Measurements from ENCODE around the gene TLL1. TPM values are rescaled to one million over a fixed set of nuclear protein-coding genes. Genes with fewer than 3 reads are reported as not detected.

Gene TLL1
- total and polyA plus RNA-seq, 2 of the 13 experiments (the other 11 are each of a cell fraction or from before 2014, with no cell fraction given) = not detected

DNA sequence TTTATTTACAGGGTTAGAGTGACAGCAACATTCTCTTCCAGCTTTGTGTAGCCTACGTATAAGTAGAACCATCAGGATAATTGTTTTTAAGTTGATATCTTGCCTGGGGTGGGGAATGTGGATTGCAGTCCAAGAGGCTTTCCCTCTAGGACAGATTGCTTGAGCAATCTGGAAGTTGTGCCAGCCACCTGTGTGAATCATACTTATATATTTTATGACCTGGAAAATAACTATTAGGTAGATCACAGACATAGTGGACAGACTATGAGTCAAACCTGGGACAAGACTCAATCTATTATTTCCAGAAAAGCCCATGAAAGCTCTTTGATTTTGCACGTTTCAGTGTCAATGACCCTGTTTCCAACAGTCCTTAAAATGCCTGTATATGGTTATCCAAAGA is 98.9 kb downstream of the TLL1 start:
- no TSS peak for BruUV-seq (replicated peaks)
- in situ Hi-C loops (cut with HindIII; ENCODE audit: extremely low pct_ligation_motif_present, low pct_unique_long_range_greater_than_20kb) = no loop called here
- intact Hi-C loops (cut with micrococcal nuclease; ENCODE audit: unreplicated experiment) = no loop called here
- Histone ChIP-seq H3K4me2 (ENCODE audit: low read depth, low read length) (no peak overlapping the region), H3K27me3 (ENCODE audit: control insufficient read depth in 1 of 2, insufficient read depth in 2 of 2, low read length in 2 of 2) (no peaks in the 10 kb centered on the region; a peak in 1 of 5 replicates), H3K27ac (ENCODE audit: extremely low read length, insufficient read depth, low read length) (no peak overlapping the region), H3K4me3 (replicated peaks in 1 of 3; ENCODE audit: insufficient read depth in 1 of 3, low read depth in 2 of 3, low read length in 3 of 3) (no peak overlapping the region), H3K36me3 (replicated peaks in 1 of 2; ENCODE audit: control insufficient read depth in 1 of 2, insufficient read depth in 2 of 2, low read length in 2 of 2) (no peaks in the 10 kb centered on the region), H3K9ac (ENCODE audit: insufficient read depth, low read depth, low read length) (no peak overlapping the region), H2AFZ (ENCODE audit: low read length) (no peak overlapping the region), H4K20me1 (ENCODE audit: insufficient read depth, low read length) (no peaks in the 10 kb centered on the region), H3K9me3 (ENCODE audit: low read length) (no peaks in the 10 kb centered on the region), H3K4me1 (ENCODE audit: insufficient read depth, low read length) (no peaks in the 10 kb centered on the region), H3K79me2 (ENCODE audit: insufficient read depth, low read length) (no peaks in the 10 kb centered on the region)
- no peak for TF ChIP-seq ZBTB33 (CRISPR knock-in tag; IDR thresholded peaks at IDR 0.05)
- no peak for TF ChIP-seq MAX (IDR thresholded peaks at IDR 0.05)
- TF ChIP-seq CBX1 (IDR thresholded peaks at IDR 0.05; ENCODE audit: low read depth) = no peak
- no peak for TF ChIP-seq ZNF710 (CRISPR knock-in tag; IDR thresholded peaks at IDR 0.05; ENCODE audit: borderline replicate concordance)
- TF ChIP-seq RAD51 (IDR thresholded peaks at IDR 0.05; ENCODE audit: borderline replicate concordance) = no peak
- no peak for TF ChIP-seq CBX2 (IDR thresholded peaks at IDR 0.05; ENCODE audit: low read depth, low read length)
- TF ChIP-seq CBX2 (CRISPR knock-in tag; IDR thresholded peaks at IDR 0.05; ENCODE audit: low read depth) = no peak
- TF ChIP-seq, protein P1, sequence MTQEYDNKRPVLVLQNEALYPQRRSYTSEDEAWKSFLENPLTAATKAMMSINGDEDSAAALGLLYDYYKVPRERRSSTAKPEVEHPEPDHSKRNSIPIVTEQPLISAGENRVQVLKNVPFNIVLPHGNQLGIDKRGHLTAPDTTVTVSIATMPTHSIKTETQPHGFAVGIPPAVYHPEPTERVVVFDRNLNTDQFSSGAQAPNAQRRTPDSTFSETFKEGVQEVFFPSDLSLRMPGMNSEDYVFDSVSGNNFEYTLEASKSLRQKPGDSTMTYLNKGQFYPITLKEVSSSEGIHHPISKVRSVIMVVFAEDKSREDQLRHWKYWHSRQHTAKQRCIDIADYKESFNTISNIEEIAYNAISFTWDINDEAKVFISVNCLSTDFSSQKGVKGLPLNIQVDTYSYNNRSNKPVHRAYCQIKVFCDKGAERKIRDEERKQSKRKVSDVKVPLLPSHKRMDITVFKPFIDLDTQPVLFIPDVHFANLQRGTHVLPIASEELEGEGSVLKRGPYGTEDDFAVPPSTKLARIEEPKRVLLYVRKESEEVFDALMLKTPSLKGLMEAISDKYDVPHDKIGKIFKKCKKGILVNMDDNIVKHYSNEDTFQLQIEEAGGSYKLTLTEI (CRISPR knock-in tag; conservative IDR thresholded peaks at IDR 0.05) = no peak
- TF ChIP-seq THYN1 (CRISPR knock-in tag; IDR thresholded peaks at IDR 0.05; ENCODE audit: borderline replicate concordance, low read depth) = no peak
- TF ChIP-seq ZSCAN31 (CRISPR knock-in tag; IDR thresholded peaks at IDR 0.05; ENCODE audit: low read depth) = no peak
- no peak for TF ChIP-seq ASH2L (IDR thresholded peaks at IDR 0.05; ENCODE audit: insufficient read length, low read depth, low read length)
- no peak for TF ChIP-seq ZNF224 (CRISPR knock-in tag; IDR thresholded peaks at IDR 0.05)
- TF ChIP-seq GPN1 (CRISPR knock-in tag; IDR thresholded peaks at IDR 0.05; ENCODE audit: borderline replicate concordance) = no peak
- TF ChIP-seq, protein P2, sequence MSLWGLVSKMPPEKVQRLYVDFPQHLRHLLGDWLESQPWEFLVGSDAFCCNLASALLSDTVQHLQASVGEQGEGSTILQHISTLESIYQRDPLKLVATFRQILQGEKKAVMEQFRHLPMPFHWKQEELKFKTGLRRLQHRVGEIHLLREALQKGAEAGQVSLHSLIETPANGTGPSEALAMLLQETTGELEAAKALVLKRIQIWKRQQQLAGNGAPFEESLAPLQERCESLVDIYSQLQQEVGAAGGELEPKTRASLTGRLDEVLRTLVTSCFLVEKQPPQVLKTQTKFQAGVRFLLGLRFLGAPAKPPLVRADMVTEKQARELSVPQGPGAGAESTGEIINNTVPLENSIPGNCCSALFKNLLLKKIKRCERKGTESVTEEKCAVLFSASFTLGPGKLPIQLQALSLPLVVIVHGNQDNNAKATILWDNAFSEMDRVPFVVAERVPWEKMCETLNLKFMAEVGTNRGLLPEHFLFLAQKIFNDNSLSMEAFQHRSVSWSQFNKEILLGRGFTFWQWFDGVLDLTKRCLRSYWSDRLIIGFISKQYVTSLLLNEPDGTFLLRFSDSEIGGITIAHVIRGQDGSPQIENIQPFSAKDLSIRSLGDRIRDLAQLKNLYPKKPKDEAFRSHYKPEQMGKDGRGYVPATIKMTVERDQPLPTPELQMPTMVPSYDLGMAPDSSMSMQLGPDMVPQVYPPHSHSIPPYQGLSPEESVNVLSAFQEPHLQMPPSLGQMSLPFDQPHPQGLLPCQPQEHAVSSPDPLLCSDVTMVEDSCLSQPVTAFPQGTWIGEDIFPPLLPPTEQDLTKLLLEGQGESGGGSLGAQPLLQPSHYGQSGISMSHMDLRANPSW (CRISPR knock-in tag; IDR thresholded peaks at IDR 0.05; ENCODE audit: borderline replicate concordance) = no peak
- ChIA-PET POLR2A (no interaction called here), CTCF (ENCODE audit: low intra/inter-chr PET ratio, low total read pairs) (no interaction called here)
- FAIRE-seq (no peak), ATAC-seq (no peak), DNase-seq (ENCODE audit: low spot score) (no peak)
- 0% methylated on average over 2 of the region's 2 CpGs for WGBS (ENCODE audit: low lambda C conversion rate)

Data from HepG2 (cell line).